Brain pericyte (primary cell): ENCODE results near the gene NOMO2.
"Not testable (repeated sequence)": the region's sequence is repeated elsewhere in the genome, so short reads cannot be mapped to it uniquely, and the experiment has no call there.

Experiments used
- DNase-seq: peaks from one replicate; pipeline ENCODE4 v3.0.0-alpha.2; 2012; ENCODE audit warnings: low read depth, low spot score

Gene NOMO2

DNA sequence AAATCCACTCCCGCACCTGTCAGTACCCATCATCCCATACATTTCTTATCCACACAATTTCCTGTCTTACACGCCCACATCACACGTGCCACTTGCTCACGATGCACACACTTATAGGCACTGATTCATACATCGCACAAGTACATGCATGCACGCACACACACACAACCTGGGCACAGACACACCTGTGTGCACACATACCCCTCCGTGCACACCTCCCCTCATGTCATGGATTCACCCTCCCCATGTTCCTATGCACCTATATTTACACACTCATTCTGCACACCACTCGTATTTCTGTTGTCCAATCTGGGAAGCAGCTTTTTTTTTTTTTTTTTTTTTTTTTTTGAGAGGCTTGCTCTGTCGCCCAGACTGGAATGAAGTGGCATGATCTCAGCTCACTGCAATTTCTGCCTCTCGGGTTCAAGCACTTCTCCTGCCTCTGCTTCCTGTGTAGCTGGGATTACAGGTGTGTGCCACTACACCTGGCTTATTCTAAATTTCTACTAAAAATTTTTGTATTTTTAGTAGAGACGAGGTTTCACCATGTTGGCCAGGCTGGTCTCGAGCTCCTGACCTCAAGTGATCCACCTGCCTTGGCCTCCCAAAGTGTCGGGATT, 13.5 kb upstream of the NOMO2 start:
- not testable (repeated sequence) for DNase-seq

DNA sequence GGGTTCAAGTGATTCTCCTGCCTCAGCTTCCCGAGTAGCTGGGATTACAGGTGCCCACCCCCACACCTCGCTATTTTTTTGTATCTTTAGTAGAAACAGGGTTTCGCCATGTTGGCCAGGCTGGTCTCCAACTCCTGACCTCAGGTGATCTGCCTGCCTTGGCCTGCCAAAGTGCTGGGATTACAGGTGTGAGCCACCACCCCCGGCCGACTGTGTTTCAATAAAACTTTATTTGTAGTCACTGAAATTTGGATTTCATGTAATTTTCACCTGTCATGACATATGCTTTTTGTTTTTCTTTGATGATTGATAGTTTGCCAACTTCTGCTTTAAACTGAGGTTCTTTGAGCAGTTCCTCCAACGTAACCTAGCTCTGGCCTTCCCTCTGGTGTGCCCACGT, 12.0 kb upstream of the NOMO2 start:
- DNase-seq = not testable (repeated sequence)

DNA sequence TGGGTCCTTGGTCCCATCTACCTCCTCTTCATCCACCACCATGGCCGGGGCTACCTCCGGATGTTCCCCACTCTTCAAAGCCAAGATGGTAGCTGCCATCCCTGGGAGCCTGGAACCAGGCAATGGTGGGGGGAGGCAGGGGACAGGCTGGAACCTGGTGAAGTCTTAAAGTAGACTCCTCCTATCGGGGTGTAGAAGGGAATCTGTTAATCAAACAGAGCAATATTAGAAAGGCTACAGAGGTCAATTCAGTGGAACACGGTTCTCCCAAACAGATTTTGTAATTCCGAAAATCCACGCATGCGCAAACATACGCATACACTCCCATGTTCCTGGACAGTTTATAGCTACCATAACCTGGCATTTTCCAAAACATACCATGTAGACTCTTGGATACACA, 11.1 kb upstream of the NOMO2 start:
- not testable (repeated sequence) for DNase-seq

DNA sequence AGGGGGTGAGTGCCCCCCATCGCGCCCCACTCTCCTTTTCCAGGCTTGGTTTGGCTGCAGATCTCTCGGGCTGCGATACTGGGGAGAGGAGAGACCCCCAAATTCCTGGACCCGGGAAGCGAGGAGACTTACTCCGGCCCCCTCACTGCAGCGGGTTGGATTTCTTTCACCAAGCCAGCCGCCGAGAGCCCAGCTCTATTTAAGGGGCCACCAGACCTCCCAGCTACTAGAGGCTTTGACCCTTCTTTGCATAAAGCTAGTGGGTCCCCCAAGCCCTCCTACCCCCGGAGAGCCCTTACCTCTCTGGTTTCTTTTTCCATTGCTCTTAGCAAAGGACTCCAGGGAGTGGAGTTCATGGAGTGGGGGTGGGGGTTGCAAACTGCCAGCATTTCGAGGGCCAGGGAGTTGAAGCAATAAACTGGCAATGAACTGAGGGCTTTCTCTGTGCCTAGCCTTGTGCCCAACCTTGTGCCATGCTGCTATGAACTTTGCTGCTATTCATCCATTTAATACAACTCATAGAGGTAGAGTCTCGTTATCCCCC, 9.5 kb upstream of the NOMO2 start:
- not testable (repeated sequence) for DNase-seq

DNA sequence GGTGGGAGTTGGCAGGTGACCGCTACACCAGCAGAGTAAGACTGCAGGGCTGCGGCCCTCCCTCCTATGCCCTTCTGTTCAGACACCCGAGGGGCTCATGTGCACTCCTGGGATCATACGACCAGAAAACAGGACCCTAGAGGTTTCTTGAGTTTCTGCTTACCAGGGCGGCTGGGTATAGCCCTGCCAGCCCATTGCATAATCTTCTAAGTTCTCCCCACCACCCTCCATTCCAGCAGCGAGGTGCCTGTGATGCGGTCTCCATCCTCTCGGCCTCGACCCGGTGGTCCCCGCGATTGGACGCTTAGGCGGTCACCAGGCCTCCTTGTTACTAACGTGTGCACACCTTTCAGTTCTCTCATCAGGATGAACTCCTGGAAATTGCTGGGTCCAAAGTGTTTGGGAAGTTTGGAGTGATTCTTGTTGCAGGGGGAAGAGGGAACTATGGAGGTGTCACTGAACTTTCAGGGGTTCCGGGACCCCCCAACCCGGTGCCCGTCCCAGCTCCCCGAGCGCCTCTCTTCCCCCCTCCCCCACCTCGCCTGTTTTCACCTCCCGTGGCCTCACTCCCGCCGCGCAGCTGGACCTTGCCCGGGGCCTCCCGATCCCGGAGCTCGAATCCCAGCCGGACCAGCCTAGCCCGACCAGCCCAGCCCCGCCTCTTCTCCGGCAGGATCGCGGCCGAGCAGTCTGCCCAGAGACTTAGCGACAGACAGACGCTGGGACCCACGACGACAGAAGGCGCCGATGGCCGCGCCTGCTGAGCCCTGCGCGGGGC, 8.8 kb upstream of the NOMO2 start:
- DNase-seq = not testable (repeated sequence)

DNA sequence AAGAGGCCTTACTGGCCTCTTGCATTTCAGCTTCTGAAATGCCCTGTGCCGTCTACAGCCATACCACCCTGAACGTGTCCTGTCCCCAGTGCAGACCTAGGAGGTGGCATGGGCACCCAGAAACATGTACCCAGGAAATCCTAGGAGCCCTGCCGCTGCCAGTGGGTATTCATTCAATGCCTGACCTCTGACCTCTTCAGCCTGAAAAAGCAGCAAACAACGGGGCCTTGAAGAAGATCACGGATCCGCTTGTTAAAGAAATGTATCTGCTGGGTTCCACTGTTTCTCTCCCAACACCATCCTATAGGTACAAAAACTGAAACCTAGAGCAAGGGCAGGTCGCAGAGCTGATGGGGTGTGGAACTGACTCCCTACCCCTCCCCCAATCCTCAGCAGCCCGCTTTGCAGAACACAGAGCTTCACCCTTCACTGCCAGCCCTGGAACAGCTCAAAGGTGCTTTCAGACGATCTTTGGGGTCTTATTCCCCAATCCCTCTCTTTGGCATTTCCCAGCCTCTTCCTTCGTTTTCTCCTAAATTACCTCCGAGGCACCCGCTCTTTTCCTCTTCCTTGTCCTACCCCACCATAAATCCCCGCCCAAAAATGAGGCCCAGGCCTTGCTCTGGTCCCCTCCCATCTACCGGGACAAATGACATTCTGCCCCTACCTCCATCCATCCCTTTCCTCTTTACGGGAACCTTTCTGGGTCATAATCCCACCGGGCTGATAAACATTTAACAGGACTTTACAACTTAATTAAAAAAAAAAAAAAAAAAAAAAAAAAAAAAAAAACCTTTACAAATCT, 1.3 kb downstream of the NOMO2 start:
- DNase-seq = not testable (repeated sequence)

DNA sequence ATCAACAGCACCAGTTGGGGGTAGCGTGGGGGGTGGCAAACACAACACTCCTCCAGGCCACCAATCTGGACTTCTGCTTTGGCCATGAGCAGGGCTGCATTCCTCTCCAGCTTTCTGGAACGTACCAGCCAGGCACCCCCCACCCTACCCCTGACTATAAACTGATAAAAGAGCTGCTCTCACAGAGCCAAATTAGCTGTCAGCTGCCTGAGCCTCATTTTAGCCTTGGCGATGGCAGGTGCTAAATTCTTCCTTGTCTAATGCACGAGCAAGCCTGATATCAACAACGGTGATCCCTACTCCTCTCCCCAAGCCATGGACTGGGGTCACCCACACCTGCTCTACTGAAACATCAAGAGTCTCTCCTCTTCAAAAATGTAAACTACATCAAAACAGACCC, 8.2 kb downstream of the NOMO2 start:
- DNase-seq = not testable (repeated sequence)

DNA sequence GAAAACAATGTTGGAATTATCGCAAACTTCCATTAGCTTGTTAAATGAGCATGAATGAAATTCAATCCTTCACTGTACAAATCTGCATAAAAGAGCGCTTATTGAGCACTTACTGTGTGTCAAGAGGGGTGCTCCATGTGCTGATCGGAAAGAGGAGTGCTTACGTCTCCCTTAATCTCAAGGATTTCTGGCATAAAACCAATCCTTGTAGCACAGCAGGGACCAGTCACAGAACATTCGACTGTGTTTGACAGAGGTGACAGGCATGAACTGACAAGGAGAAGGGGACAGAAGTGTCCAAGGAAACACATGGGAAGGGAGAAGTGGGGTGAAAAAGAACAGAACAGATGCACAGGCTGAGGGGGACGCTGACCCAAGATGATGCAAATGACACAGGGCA, 14.5 kb downstream of the NOMO2 start:
- DNase-seq = not testable (repeated sequence)

DNA sequence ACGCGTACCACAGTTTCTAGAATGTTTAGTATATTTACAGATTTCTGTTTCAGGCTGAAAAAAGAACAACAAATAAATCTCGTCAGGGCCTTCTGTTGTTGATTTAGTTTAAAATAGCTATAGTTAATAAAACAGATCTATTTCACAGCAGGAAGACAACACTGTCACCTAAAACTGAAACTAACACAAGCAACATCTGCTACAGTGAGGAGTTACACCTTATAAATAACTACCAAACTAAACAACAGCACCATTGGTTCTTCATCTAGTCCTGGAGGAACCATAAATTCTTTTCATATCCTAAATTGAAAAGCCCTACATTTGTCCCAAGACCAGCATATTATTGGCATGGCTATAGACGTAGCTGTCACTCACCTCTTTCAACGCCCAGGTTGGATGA, 15.0 kb downstream of the NOMO2 start:
- DNase-seq = not testable (repeated sequence)

DNA sequence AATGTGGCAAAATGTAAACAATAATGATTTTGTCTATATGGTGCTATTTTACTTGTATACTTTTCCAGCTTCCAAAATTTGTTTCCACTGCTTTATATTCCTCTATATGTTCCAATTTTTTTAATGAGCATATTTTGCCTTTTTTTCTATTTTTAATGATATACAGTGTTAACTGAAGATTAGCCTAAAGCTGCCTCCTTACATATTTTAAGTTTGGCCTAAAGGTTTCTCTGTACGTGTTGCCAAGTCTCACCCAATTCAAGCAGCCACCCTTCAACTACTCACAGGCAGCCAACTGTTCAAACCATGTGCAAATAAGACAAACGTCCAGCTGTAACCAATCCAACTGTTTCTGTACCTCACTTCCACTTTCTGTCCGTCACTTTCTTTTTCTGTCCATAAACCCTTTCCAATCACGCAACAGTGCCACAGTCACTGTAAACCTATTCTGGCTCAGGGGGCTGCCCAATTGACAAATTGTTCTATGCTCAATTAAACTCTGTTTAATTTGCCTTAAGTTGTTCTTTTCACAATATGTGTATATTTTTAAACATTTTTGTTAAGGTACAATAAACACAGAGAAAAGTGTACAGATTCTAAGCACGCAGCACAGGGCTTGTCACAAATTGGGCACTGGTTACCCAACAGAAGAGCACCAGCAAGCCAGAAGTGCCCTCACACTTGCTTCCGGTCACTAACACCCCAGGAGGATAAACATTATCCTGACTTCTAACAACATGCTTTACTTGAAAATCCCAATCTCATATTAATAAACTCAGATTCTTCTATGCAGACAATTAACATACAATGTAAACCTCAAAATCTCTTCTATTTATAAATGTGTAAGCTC, 17.4 kb downstream of the NOMO2 start:
- DNase-seq = not testable (repeated sequence)

DNA sequence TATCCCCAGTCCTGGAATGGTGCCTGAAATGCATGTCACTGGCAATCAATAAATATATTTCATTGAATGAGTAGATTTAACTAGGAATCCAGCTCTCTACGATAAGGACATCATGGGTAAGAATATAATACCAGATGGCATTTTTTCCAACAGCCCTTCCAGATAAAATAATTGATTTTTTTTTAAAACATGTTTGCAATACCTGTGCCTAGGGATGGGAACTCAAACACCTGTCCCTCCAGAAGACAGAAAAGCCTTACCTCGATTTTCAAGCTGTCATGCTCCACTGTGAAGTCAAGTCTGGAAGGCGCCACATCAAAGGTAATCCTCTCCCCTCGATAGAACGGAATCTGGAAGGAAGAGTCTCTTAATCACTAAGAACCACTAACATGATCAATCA, 20.0 kb downstream of the NOMO2 start:
- DNase-seq = not testable (repeated sequence)

DNA sequence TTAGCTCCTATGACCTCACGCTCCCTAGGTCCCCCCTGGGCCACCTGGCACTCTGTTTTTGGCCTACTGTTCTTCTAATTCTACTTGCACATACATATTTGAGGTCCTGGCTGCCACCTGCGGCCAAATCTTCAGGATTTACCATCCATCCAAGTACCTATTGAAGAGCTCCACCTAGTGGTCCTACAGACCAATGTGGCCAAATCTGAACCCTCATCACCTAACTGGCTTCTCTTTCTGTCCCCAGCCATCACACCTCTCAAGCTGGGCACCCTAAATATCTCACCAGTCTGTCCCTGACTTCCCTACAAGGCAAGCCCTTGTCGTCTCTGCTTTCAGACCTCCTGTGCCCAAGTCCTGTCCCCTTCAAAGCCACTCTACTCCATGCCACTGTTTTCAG, 24.9 kb downstream of the NOMO2 start:
- DNase-seq = not testable (repeated sequence)

DNA sequence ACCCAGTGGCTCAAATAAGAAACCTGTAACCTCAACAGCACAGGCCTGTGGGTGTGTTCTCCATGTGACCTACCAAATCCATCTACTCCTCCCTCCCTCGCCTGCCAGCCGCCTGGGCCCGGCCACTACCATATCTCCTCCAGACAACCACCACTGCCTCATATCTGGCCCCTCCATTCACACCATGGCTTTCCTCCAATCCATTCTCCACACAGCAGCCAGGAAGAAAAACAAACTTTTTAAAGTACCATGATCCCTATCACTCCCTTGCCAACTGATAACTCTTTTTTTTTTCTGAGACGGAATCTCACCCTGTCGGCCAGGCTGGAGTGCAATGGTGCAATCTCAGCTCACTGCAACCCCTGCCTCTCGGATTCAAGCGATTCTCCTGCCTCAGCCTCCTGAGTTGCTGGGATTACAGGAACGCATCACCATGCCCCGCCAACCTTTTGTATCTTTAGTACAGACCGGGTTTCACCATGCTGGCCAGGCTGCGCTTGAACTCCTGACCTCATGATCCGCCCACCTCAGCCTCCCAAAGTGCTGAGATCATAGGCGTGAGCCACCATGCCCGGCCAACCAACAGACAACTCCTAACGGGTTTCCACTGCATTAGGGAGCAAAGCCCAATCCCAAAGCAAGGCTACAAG, 26.3 kb downstream of the NOMO2 start:
- not testable (repeated sequence) for DNase-seq

DNA sequence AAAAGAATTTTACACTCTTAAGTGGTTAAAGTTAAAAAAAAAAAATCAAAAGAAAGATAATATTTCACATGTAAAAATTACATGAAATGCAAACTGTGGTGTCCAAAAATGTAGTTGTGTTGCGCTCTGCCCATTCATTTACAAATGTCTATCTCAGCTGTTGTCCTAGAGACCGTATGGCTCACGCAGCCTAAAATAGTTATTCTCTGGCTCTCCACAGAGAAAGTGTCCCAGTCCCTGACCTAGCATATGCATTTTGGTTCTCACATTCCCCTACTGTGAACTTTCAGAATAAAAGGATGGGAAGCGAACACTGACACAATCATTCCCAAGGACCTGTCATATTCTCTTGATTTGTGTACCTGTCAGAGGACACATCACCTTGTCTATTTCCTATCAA, 27.6 kb downstream of the NOMO2 start:
- DNase-seq = not testable (repeated sequence)

DNA sequence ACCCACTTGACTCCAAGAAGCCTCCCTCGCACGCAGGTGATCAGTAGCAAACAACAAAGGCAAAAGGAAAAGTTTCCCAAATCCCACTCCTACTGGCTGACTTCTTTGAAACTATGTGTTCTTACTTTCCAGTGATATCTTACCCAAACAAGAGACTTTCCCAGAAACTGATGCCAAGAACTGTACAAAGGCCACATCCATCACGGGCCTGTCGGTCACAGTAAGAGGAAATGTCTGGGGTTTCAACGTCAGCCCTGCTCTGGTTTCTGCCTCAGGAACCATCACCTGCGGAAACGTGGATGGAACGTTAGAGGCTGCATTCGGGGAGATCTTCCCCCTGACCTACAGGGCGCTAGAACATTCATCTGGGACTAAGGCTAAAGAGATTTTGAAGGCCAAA, 30.6 kb downstream of the NOMO2 start:
- not testable (repeated sequence) for DNase-seq

DNA sequence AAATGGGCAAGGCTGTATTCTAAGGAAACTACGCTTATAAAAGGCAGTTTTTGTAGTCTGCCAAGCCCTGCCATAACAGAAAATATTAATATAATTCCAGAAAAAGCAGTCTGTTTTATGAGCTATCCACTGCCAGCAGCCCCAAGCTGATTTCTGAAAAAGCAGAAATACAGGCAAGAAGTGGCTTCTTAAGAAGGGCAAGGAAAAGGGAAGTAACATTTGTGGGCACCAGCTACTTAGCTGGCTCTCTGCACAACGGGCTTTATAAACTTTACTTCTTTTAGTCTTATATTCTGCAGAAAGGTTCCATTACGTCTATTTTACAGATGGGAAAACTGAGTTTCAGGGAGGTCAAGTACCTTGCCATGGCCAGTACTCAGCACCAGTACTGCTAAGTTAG, 31.6 kb downstream of the NOMO2 start:
- DNase-seq = not testable (repeated sequence)

DNA sequence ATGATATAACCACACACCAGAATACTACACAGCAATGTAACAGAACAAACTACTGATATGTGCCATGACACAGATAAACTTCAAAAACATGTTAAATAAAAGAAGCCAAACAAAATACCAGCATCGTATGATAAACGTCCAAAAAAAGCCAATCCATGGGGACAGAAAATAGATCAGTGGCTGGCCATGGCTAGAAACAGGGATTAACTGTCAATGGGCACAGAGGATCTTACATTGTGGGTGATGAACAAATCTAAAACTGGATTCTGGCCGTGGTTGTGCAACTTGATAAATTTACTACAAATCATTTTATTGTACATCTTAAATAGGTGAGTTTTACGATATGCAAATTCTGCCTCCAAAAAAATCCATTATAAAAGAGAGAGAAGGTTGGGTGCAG, 35.4 kb downstream of the NOMO2 start:
- not testable (repeated sequence) for DNase-seq

DNA sequence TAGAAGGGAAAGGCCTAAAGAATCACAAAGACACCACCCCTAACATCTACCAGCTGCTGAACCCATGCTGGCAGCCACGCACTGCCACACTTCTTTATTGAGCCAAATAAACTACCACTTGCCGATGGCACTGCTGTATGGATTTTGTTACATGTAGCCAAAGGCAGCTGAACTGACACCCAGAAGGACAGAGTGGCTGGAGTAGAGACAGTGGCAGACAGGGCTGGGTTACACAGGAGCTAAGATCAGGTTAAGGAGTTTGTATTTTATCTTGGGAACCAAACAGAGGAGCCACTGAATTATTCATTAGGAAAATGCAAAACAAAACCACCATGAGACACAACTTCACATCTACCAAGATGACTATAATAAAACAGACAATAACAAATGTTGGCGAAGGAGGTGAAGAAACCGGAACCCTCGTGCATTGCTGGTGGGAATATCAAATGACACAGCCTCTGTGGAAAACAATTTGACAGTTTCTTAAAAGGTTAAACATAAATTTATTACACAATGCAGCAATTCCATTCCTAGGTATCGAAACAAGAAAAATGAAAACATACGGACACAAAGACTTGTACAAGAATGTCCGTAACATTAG, 35.9 kb downstream of the NOMO2 start:
- not testable (repeated sequence) for DNase-seq

DNA sequence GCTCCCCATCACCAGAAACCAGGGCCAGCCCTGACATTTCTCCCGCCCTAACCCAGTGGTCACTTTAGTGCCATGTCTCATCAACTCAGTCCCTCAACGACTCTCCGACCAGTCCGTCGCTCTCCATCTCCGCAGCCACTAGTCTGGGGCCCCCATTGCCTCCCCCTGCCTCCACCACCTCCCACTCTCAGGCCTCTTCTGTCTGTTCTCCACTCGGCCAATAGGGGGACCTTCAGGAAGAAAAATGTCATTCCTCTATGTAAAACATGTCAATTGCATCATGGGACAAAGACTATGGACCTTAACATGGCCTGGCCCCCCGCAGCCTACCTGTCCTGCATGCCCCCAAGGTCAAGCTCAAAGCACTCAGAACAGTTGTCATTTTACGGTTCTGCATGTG, 39.3 kb downstream of the NOMO2 start:
- DNase-seq = not testable (repeated sequence)
